HL-60 (cell line): Measurements from ENCODE around the gene AURKA.

ENCODE experiments used
- GABPA ChIP-seq: IDR thresholded peaks from 2 replicates; pipeline ENCODE4 v1.6.1; 2012; ENCODE audit warnings: low read depth
- POLR2AphosphoS5 ChIP-seq: IDR thresholded peaks from 2 replicates; pipeline ENCODE4 v1.6.1; 2012; ENCODE audit warnings: low read depth
- SPI1 ChIP-seq: IDR thresholded peaks from 2 replicates; pipeline ENCODE4 v1.6.1; 2012; ENCODE audit warnings: low read depth, mild to moderate bottlenecking, borderline replicate concordance
- TF ChIP-seq, protein P1 (sequence below): IDR thresholded peaks from one replicate; pipeline ENCODE4 v1.5.1; 2011; ENCODE audit warnings: low read length, control low read depth, inconsistent platforms; ENCODE audit not compliant: insufficient read depth
- TF ChIP-seq, protein P2 (sequence below): IDR thresholded peaks from 2 replicates; pipeline ENCODE4 v1.6.1; 2012; ENCODE audit warnings: low read depth; ENCODE audit not compliant: insufficient replicate concordance

DNA sequence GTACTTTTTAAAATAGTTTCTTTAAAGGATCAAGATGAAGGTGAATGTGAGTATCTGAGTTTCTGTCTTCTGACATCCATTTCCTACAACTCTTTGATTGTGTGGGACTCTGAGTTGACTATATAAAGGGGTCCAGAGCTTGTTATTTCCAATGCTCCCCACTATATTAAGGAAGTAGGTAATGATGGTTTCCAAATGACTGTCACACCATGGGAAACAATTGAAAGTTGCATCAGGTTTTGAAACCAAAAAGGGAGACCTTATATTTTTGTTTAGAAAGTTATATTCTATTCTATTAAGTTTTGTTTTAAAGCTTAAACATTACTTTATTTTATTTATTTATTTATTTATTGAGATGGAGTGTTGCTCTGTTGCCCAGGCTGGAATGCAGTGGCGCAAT lies 31.2 kb upstream of the AURKA start:
- TF ChIP-seq, protein P1, sequence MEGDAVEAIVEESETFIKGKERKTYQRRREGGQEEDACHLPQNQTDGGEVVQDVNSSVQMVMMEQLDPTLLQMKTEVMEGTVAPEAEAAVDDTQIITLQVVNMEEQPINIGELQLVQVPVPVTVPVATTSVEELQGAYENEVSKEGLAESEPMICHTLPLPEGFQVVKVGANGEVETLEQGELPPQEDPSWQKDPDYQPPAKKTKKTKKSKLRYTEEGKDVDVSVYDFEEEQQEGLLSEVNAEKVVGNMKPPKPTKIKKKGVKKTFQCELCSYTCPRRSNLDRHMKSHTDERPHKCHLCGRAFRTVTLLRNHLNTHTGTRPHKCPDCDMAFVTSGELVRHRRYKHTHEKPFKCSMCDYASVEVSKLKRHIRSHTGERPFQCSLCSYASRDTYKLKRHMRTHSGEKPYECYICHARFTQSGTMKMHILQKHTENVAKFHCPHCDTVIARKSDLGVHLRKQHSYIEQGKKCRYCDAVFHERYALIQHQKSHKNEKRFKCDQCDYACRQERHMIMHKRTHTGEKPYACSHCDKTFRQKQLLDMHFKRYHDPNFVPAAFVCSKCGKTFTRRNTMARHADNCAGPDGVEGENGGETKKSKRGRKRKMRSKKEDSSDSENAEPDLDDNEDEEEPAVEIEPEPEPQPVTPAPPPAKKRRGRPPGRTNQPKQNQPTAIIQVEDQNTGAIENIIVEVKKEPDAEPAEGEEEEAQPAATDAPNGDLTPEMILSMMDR: no peak
- TF ChIP-seq GABPA (no peak), SPI1 (no peak), POLR2AphosphoS5 (no peak)
- TF ChIP-seq, protein P2, sequence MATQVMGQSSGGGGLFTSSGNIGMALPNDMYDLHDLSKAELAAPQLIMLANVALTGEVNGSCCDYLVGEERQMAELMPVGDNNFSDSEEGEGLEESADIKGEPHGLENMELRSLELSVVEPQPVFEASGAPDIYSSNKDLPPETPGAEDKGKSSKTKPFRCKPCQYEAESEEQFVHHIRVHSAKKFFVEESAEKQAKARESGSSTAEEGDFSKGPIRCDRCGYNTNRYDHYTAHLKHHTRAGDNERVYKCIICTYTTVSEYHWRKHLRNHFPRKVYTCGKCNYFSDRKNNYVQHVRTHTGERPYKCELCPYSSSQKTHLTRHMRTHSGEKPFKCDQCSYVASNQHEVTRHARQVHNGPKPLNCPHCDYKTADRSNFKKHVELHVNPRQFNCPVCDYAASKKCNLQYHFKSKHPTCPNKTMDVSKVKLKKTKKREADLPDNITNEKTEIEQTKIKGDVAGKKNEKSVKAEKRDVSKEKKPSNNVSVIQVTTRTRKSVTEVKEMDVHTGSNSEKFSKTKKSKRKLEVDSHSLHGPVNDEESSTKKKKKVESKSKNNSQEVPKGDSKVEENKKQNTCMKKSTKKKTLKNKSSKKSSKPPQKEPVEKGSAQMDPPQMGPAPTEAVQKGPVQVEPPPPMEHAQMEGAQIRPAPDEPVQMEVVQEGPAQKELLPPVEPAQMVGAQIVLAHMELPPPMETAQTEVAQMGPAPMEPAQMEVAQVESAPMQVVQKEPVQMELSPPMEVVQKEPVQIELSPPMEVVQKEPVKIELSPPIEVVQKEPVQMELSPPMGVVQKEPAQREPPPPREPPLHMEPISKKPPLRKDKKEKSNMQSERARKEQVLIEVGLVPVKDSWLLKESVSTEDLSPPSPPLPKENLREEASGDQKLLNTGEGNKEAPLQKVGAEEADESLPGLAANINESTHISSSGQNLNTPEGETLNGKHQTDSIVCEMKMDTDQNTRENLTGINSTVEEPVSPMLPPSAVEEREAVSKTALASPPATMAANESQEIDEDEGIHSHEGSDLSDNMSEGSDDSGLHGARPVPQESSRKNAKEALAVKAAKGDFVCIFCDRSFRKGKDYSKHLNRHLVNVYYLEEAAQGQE: no peak
